Stimulated activated naive CD4-positive, alpha-beta T cell treated with Interleukin-2 at 50 U/mL for 16 hours (primary cell): Measurements from ENCODE around the gene EPHA6.

Experiments used
- DNase-seq: peaks from one replicate; lab custom pipeline; 2025; lab: John Stamatoyannopoulos, UW

The EPHA6 gene

DNA sequence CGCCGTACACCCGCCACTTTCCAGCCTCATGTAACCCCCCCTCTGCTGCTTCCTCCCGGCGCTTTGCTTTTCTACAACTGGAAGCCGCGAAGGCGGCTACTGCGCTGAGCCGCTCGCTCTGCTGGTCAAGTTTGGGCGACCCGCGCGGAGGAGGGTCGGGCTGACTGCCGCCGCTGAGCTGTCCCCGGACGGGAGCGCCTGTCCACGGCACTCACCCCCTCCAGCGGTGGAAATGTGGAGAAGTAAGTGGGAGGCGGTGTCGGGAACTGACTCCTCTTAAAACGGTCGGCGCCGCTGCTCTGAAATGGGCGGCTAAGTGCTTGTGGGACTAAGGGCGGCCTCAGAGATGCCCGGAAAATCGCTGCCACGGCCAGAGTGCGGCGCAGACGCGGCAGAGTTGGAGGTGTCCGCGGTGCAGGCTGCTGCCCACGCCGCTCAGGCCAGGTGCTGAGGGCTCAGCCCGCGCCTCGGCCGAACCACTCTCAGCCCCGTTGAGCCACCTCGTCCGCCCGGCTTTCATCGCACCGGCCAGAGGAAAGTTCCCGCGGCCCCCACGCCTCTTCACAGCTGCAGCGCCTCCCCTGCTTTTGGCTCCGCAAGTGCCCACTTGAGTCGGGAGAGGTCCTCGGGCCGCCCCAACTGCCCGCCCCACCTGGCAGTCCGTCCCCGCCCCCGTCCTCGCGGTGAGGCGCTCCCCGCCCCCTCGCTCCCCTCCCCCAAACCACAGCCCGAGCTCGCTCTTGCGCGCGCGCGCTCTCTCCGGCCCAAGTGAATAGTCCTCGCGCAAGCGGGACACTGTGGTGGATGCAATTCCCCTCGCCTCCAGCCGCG is at the start of gene EPHA6:
TSS of gene EPHA6 (plus strand) at position 775 of the 831 bp plus-strand sequence.
- no peak for DNase-seq

DNA sequence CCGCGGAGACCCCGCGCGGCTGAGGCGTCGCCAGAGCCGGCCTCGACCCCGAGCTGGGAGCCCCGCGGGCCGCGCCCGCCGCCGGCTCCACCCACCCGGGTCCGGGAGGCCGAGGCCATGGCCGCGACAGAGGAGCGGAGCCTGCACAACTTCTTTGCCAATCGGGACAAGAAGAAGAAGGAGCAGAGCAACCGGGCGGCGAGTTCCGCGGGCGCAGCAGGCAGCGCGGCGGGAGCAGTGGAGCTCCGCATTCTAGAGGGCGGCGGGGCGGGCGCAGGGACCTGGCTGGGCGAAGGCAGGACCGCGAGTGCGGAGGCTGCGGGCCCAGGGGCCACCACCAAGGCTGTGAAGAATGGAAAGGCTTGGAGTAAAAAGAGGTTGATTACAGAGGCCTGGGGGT is 37.6 kb upstream of the EPHA6 start:
- no peak for DNase-seq

DNA sequence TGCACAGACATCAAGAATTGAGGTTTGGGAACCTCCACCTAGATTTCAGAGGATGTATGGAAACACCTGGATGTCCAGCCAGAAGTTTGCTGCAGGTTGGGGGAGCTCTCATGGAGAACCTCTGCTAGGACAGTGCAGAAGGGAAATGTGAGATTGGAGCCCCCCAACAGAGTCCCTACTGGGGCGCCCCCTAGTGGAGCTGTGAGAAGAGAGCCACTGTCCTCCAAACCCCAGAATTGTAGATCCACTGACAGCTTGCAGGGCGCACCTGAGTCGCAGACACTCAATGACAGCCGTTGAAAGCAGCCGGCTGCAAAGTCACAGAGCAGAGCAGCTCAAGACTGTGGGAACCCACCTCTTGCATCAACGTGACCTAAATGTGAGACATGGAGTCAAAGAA is 34.6 kb upstream of the EPHA6 start:
- no peak for DNase-seq

DNA sequence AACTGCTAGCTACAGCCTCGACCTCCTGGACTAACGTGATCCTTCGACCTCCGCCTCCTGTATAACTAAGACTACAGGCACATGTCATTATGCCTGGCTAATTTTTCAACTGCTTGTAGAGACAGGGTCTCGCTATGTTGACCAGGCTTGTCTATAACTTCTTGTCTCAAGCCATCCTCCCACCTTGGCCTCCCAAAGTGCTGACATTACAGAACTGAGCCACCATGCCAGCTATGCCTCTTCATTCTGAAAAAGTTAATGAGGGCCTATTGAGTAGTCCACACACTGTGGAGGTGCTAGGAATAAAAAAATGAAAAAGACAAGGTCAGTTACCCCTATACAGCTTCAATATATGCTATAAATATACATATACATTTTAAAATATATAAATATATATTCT is 18.3 kb upstream of the EPHA6 start:
- no peak for DNase-seq

DNA sequence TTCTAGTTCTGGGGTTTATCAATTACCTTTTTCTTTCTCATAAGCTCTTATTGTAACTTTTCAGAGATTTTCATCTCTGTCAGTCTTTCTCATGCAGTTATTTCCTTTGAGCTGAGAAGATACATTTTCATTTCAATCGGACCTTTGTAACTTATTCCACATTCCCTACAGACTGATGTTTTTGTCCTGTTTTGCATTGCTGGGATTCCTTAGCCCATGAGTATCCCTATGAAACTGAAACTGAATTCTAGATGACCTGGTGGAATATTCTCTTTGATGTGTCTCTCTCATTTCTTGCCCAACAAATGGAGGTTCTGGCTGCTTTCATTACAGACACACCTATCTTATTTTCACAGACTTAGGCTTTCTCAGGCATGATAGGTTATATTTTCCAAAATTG is 10.5 kb upstream of the EPHA6 start:
- DNase-seq = no peak

DNA sequence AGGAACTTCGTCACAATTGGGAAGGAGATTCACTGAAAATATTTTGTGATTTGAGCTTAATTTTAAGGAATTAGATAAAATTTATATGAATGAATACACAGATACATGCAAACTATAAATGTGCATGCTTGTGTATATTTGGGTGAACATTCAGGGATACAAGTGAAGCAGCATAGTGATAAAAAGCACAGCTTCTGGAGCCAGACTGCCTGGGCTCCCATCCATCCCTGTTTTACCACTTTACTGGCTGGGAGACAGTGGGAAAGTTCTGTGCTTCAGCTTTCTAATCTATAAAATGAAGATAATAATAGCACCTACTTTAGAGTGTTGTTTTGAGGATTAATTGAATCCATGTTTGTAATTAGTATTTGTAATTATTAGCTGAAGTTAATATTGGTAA is 8.1 kb upstream of the EPHA6 start:
- DNase-seq = no peak

DNA sequence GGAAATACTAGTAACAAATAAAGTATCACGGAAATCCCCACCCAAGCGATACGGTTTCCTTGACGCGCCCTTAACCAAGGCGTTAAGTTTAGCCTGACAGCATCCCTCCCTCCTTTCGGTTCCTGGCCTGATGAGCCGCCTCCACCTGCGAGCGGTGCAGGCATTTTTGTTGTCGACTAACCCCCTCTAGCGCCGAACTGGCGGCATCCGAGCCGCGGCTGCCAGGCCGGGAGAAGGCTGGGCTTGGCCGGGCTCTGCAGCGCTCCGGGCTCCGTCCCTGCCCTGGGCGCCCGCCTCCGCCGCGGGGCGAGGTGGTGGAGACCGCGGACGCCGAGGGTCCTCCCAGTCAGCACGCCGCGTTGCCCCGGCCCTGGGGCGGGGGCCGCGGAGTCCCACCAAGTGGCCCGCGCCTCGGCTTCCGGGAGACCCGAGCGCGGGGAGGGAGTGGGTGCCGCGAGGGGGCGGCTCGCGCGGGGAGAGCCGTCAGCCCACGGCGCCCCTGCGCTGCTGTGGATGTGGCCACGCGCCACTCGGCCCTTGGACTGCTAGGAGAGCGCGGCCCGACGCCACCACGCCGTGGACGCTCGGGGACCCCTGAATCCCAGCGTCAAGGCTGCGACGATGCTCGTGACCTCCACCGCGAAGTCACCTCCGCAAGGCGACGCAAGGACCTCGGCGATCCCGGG is 1.1 kb upstream of the EPHA6 start:
- peak; percentile 22 for DNase-seq

DNA sequence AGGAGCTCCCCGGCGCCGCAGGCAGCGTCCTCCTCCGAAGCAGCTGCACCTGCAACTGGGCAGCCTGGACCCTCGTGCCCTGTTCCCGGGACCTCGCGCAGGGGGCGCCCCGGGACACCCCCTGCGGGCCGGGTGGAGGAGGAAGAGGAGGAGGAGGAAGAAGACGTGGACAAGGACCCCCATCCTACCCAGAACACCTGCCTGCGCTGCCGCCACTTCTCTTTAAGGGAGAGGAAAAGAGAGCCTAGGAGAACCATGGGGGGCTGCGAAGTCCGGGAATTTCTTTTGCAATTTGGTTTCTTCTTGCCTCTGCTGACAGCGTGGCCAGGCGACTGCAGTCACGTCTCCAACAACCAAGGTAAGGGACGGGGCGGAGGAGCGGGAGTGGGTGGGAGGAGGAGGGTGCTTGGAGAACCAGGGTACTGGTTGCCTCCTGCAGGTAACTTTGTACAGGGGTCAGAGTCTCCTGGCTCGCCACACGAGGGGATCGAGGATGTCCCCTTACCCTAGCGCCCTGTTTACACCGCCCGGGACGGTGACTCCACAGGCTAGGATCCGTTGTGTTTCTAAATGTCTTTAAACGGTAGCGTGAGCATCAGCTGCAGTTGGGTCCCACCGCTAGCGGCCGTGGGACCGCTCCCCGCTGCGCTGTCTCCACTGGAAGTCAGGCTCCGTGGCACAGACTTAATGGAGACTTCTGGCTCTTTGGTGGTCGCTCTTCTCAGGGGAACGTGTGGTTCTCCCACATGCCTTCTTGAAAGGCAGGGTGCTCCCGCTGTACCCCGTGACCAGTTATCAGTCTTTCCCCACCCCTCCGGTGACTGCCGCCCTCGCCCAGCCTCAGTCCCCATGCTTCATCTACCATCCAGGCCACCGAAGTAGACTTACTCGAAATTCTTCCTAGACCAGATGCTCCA is 515 bp downstream of the EPHA6 start:
- DNase-seq = no peak

DNA sequence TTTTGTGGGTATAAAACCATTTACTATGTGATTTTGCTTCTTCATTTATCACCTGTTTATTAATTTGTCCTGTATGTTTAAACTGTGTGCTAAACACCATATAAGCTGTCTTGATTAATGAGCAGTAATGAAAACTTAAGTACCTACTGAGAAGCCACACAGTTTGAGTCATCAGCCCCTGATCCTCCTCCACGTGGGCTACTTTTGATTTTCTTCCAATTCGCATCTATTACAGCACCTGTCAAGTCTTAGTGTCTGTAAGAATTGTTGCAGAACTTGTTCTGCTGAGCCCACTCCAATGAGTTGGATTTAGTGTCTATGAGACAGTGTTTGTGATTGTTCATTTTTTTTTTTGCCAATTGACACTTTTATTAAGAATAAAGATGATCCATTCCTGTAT is 16.8 kb downstream of the EPHA6 start:
- DNase-seq = no peak

DNA sequence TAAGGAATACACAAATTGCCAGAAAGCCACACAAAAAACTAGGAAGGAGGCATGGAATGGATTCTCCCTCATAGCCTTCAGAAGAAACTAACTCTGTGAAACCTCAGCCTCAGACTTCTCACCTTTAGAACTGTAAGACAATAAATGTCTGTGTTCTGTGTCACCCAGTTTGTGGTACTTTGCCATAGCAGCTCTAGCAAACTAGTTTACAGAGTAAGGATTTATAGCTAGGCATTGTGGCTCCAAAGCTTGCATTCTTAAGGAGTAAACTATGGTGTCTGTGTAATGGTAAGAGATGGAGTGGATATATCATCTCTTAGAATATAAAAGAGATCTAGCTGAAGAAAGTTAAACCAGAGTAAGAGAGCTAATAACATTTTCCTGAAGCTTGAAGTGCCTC is 18.9 kb downstream of the EPHA6 start:
- no peak for DNase-seq

DNA sequence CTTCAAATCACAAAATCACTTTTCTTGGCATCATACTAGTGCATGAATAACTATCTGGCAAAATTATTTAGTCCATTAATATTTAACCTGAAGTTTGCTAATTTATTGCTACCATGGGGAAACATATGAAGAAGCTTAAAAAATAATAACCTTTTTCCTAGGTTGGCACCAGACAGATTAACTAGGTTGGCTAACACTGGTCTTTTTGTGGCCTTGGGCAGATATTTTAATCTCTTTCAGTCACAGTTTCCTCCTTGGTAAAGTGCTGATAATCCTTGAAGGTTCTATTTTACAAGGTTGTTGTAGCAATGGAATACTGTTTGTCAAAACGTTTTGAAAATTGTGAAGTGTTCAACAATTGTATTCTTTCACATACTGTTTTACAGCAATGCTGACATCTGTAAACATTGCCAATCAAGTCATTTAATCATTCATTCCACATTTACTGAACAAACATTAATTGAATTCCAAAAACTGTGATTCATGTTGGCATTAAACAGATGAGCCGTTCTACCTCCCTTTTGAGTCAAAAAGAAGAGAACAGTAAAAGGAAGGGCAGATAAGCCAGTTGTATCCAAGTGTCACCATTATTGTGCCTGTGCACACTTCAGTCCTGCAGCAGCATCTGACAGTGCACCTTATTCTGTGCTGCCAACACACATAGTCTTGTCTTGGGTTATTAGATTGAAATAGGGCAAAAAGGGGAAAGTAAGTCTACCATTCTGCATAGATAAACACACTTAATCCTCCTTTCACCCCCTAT is 21.9 kb downstream of the EPHA6 start:
- no peak for DNase-seq

DNA sequence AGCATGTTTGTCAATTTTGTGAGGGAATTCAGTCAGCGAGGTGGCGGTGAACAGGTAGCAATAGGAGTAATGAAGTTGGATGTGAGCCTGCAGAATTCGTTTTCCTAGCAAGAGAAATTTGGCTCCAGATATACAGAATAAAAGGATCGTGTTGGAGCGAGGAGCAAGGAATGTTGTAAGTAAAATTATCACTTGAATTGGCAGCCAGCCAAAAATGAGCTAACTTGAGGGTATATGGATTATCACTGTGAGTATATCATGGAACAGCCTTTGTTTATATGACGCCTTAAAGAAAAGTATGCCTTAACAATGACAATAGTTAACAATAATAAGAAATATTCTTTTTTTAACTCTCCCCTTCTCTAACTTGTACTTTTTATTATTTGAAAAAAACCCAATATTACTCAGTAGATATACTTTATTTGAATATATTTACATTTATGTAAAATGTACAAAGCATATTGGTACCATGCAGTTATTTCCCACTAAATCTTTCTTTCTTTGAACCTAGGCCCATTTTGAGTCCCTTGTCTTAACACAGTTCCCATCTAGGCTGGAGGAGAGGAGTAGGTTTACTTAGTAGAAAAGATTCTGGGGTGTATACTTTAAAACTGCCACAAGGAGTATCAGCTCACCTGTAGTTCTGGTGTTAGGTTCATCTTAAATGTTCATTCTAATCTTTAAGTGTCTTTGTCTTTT is 29.3 kb downstream of the EPHA6 start:
- no peak for DNase-seq

DNA sequence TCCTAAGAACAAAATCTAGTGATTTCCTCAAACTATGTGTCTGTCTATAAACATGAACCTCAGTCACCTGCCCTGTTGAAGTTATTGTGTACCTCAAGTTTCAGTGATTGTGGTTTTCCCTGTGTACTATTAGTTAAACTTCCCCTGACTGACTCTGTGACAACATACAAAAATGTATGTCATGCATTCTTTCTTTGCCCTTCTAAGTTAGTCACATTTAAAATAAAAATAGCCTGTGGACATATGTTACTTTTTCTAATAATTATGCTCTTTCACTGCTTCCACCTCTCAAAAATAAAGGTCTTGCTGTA is 29.8 kb downstream of the EPHA6 start:
- no peak for DNase-seq

DNA sequence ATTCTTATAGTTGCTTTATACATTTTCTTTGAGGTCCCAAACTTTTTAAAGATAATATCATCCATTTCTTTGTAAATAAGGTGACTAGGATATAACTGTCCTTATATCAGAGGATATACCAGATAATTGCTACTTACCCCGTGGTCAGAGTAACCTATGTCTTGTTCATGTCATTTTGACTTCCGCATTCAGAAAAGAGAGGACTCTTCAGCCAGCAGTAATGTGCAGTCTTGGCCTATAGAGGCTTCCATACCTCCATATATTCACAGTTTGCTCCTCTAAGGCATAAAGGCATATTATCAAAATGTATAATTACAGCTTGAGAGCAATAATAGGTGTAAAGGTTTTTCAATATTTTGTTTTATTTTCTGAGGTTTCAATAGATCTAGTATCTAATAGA is 38.5 kb downstream of the EPHA6 start:
- DNase-seq = no peak

DNA sequence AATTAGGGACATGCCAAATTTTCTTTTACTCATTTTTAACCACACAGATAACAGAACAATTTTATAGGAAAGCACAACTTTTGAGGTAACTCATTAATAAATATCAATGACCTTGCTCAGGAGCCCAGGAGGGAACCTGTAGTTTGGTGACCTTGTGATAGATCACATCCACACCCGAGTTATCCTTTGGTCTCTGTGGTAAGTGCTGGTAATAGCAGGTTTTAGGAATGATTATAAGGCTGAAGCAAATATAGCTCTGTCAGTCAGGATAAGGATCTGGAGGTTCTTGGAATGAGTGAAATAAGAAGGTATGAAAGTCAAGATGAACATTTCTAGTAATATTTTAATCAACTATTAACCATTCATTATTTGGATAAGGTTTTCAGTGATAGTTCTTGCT is 46.5 kb downstream of the EPHA6 start:
- DNase-seq = no peak

DNA sequence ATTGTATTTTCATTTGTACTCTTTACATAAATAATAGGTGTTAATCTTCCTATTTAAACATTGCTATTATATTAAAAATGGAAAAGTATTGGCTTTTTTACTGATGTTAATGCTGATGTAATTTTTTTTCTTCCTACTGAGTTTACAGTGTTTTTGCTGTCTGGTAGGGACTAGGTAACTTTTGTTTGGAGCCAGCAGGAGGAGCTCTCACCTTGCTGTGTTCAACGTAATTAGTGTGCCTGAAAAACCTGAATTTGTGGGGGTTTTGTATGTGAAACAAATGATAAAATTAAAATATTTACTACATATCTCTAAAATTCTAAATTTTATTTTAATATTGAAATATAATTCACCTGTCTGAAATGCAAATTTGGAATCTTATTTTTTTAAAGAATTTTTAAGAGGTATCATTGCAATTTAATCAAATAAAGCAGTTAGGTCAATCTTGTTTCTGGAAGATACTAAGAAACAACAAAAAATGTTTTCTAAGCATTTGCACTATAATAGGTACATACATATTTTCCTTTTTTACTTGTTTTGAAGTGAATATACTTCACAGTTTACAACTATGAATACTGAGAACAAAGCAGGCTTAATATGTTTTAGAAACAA is 48.8 kb downstream of the EPHA6 start:
- DNase-seq = no peak

DNA sequence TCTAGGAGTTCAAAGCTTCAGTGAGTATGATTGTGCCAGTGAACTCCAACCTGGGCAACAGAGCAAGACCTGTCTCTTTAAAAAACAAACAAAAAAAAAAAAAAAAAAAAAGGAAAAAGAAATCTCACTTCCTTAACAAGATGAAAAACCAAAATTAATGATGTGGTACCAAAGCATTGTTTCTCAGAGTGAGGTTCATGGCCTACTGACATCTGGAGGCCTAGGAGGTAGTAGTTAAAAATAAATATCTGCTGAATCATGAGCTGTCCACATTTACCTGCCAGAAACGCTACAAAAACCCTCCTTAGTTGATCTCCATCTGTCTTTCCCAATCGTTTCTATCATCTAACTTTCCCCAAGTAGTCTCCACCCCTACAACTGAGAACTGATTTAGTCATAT is 51.2 kb downstream of the EPHA6 start:
- no peak for DNase-seq

DNA sequence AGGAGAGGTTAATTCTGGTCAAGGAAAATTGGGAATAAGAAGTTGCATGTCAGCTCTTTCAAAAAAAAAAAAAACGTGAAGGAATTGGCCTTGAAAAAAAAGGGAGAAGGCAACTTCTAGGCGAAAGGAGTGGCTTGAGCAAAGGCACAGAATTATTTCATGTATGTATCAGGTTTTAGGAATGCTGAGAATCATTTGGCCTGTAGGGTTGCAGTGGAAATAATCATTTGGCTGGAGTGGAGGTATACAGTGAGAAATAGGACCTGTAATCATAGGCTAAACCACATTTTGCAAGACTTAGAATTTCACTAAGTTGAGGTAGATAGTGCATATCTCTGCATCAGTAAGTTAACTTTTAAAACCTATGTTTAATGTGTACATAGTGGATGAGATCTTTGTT is 54.9 kb downstream of the EPHA6 start:
- no peak for DNase-seq

DNA sequence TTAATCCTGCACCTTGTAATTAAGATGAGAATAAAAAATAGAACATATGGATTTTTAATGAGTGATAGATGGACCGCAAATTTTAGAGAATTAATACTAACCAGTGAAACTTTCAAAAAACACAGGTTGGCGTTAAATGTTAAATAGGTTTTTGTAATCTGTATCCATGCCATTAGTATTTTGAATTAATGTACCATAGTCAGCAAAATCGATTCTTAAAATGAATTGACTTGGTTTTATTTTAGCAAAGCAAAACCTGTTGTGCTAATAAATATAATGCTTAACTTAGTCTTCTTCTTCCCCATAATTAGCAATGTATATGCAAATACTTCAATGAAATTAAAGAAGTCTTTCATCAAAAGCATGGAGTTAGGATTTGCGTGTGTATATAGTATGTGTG is 63.1 kb downstream of the EPHA6 start:
- no peak for DNase-seq

DNA sequence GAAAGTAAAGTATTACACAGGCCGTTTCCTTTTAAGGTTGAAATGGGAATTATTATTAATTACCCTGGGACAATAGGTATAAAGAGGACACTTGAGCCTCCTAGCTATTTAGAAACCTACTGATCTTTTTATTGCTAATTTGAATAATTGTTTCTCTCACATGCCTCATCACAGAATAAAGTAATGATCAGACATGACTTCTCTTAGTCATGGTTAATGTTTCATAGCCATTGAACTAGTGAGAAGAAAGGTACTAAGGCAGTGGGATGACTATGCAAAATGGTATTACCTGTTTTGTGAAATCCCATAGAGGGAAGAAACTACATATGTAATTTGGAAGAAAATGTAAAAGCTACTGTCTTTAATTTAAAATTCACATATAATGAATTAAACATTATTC is 85.6 kb downstream of the EPHA6 start:
- DNase-seq = no peak

DNA sequence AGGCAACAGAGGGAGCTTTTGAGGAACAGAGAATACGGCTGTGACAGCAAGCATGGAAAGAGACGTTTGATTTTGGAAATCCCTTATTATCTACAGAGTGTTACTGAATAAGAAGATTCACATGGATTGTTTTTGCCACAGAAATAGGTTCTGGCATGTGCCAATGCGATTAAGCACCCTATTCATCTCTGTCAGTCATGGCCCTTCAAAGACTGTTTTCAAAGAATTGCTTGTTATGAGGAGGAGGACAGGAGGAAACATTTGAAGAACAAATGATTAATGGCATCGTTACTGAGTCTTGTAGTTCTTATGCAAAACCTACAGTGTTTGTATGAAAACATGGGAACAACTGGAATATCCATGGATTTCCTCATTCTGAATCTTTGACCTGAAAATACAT is 86.2 kb downstream of the EPHA6 start:
- no peak for DNase-seq
